HFF-Myc (cell line): ENCODE results near the gene SYPL1.

ENCODE experiments used
- DNase-seq: peaks from one replicate; pipeline ENCODE4 v3.0.0-alpha.2; 2011; ENCODE audit warnings: low read depth; ENCODE audit errors: extremely low read depth
- H3K4me3 ChIP-seq: replicated peaks from 2 replicates; pipeline ENCODE4 v1.5.1; 2011; ENCODE audit warnings: low read depth, mild to moderate bottlenecking, control low read depth, low read length
- CTCF ChIP-seq: IDR thresholded peaks from 2 replicates; pipeline ENCODE4 v1.5.1; 2012; ENCODE audit warnings: mild to moderate bottlenecking, low read depth, low read length, control low read depth; ENCODE audit errors: missing control alignments

SYPL1 gene

GRCh38 chr7:106061301-106061979 lies 50.7 kb downstream of the SYPL1 start:
- DNase-seq: no peak
- H3K4me3 ChIP-seq: no peak overlapping the region
- TF ChIP-seq CTCF: no peak

- H3K4me3 ChIP-seq: no peak overlapping the region
- TF ChIP-seq CTCF: no peak
- no peak for DNase-seq
Observed at GRCh38 chr7:106060394-106060920, 51.7 kb downstream of the SYPL1 start.

GRCh38 chr7:106059556-106059955 lies 52.6 kb downstream of the SYPL1 start:
- TF ChIP-seq CTCF: no peak
- H3K4me3 ChIP-seq: no peak overlapping the region
- DNase-seq: no peak

GRCh38 chr7:106058928-106059324 lies 53.2 kb downstream of the SYPL1 start:
- no peak for TF ChIP-seq CTCF
- DNase-seq: no peak
- no peak overlapping the region for H3K4me3 ChIP-seq

GRCh38 chr7:106057962-106058927 lies 53.9 kb downstream of the SYPL1 start:
- TF ChIP-seq CTCF: no peak
- H3K4me3 ChIP-seq: no peak overlapping the region
- no peak for DNase-seq

- no peak for TF ChIP-seq CTCF
- H3K4me3 ChIP-seq: no peak overlapping the region
- no peak for DNase-seq
Observed at GRCh38 chr7:106057204-106057961, 54.7 kb downstream of the SYPL1 start.
